ENCODE data around the gene NAP1L1. TPM values are rescaled to one million over a fixed set of nuclear protein-coding genes. Genes with fewer than 3 reads are reported as not detected.

Gene NAP1L1
- total RNA-seq, 1 experiment from 2014 or later: 467 TPM

DNA sequence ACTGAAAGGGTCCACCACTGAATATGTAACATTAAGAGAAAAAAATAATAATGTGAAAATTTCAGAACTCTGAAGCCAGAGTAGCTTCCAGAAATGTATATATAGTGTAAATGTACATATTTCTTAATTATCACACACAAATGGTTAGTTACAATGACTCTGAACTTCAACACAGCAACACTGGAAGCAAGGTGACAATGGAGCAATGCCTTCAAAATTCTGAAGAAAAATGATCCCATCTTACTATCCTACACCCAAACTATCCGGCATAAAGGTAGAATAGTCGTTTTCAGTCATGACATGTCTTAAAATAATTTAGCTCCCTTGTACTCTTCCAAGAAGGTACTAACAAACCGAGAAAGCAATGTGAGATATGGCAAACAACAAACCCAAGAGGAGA lies 11.9 kb downstream of the NAP1L1 start:
- intact Hi-C loops (cut with micrococcal nuclease; ENCODE audit: unreplicated experiment): no loop called here
- no peak overlapping the region for H3K4me3 Mint-ChIP-seq (ENCODE audit: low read depth, unreplicated experiment)
- peaks cover 39% of the 10 kb centered on the region for H3K36me3 Mint-ChIP-seq (ENCODE audit: insufficient read depth, unreplicated experiment)
- TF ChIP-seq CTCF (IDR thresholded peaks at IDR 0.05; ENCODE audit: unreplicated experiment): no peak
- H3K4me1 Mint-ChIP-seq (ENCODE audit: low read depth, unreplicated experiment): peaks cover 58% of the 10 kb centered on the region
- no TSS peak for BruUV-seq (replicated peaks)
- CTCF ChIA-PET: interaction anchor here (0.5 kb wide), 1 partner anchor 21 kb away, joined by 3 read pairs; no protein-coding TSS in a partner anchor
- no peak overlapping the region for H3K27ac Mint-ChIP-seq (ENCODE audit: unreplicated experiment)
- no peaks in the 10 kb centered on the region for H3K27me3 Mint-ChIP-seq (ENCODE audit: unreplicated experiment)
- no peak for DNase-seq
- H3K9me3 Mint-ChIP-seq (ENCODE audit: low read depth, unreplicated experiment): peaks cover 4% of the 10 kb centered on the region

- peaks cover 65% of the 10 kb centered on the region for H3K36me3 Mint-ChIP-seq (ENCODE audit: insufficient read depth, unreplicated experiment)
- H3K27ac Mint-ChIP-seq (ENCODE audit: unreplicated experiment): no peak overlapping the region
- CTCF ChIA-PET: interaction anchor here (0.6 kb wide), 1 partner anchor 202 kb away, joined by 5 read pairs; no protein-coding TSS in a partner anchor
- no peak for DNase-seq
- intact Hi-C loops (cut with micrococcal nuclease; ENCODE audit: unreplicated experiment): no loop called here
- BruUV-seq (replicated peaks): no TSS peak
- no peaks in the 10 kb centered on the region for H3K27me3 Mint-ChIP-seq (ENCODE audit: unreplicated experiment)
- peaks cover 39% of the 10 kb centered on the region for H3K4me1 Mint-ChIP-seq (ENCODE audit: low read depth, unreplicated experiment)
- H3K4me3 Mint-ChIP-seq (ENCODE audit: low read depth, unreplicated experiment): no peak overlapping the region
- no peak for TF ChIP-seq CTCF (IDR thresholded peaks at IDR 0.05; ENCODE audit: unreplicated experiment)
- peaks cover 13% of the 10 kb centered on the region for H3K9me3 Mint-ChIP-seq (ENCODE audit: low read depth, unreplicated experiment)
These were observed 15.1 kb downstream of the NAP1L1 start for GRCh38 chr12:76069339-76069738.

DNA sequence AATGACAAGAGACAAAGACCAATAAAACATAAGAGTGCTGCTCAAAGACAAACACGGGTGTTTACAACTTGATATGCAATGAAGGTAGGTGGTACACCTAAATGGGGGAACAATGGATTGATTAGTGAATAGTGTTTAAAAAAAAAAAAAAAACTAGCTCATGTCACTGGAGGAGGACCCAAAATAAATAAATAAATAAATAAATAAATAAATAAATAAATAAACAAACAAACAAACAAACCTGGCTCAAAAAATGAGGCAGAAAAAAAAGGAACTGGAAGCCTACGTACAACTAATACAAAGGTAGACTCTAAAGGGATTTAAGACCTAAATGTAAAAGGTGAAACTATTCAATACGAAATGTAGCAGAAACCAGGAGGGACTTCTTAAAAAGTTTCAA lies 18.6 kb downstream of the NAP1L1 start:
- CTCF ChIA-PET: interaction anchor here (0.6 kb wide), 2 partner anchors 16 to 431 kb away, joined by 3 to 4 read pairs; no protein-coding TSS in a partner anchor
- H3K27me3 Mint-ChIP-seq (ENCODE audit: unreplicated experiment): no peaks in the 10 kb centered on the region
- H3K36me3 Mint-ChIP-seq (ENCODE audit: insufficient read depth, unreplicated experiment): peaks cover 72% of the 10 kb centered on the region
- H3K9me3 Mint-ChIP-seq (ENCODE audit: low read depth, unreplicated experiment): peaks cover 9% of the 10 kb centered on the region
- no peak for TF ChIP-seq CTCF (IDR thresholded peaks at IDR 0.05; ENCODE audit: unreplicated experiment)
- H3K4me1 Mint-ChIP-seq (ENCODE audit: low read depth, unreplicated experiment): peaks cover 13% of the 10 kb centered on the region
- no peak for DNase-seq
- H3K4me3 Mint-ChIP-seq (ENCODE audit: low read depth, unreplicated experiment): no peak overlapping the region
- no peak overlapping the region for H3K27ac Mint-ChIP-seq (ENCODE audit: unreplicated experiment)
- intact Hi-C loops (cut with micrococcal nuclease; ENCODE audit: unreplicated experiment): no loop called here
- no TSS peak for BruUV-seq (replicated peaks)

GRCh38 chr12:76064904-76065303 lies 19.6 kb downstream of the NAP1L1 start:
- H3K27ac Mint-ChIP-seq (ENCODE audit: unreplicated experiment): peak overlapping the region; percentile 30
- CTCF ChIA-PET: no interaction called here
- peaks cover 68% of the 10 kb centered on the region for H3K36me3 Mint-ChIP-seq (ENCODE audit: insufficient read depth, unreplicated experiment)
- no TSS peak for BruUV-seq (replicated peaks)
- DNase-seq: no peak
- H3K4me3 Mint-ChIP-seq (ENCODE audit: low read depth, unreplicated experiment): no peak overlapping the region
- peaks cover 13% of the 10 kb centered on the region for H3K4me1 Mint-ChIP-seq (ENCODE audit: low read depth, unreplicated experiment)
- TF ChIP-seq CTCF (IDR thresholded peaks at IDR 0.05; ENCODE audit: unreplicated experiment): no peak
- H3K9me3 Mint-ChIP-seq (ENCODE audit: low read depth, unreplicated experiment): peaks cover 9% of the 10 kb centered on the region
- intact Hi-C loops (cut with micrococcal nuclease; ENCODE audit: unreplicated experiment): loop anchor here (5.0 kb wide), 1 partner anchor 392 kb away; no protein-coding TSS in a partner anchor
- H3K27me3 Mint-ChIP-seq (ENCODE audit: unreplicated experiment): no peaks in the 10 kb centered on the region

Data from Calu3 (cell line).